ENCODE measurements around the gene PSRC1.

DNA sequence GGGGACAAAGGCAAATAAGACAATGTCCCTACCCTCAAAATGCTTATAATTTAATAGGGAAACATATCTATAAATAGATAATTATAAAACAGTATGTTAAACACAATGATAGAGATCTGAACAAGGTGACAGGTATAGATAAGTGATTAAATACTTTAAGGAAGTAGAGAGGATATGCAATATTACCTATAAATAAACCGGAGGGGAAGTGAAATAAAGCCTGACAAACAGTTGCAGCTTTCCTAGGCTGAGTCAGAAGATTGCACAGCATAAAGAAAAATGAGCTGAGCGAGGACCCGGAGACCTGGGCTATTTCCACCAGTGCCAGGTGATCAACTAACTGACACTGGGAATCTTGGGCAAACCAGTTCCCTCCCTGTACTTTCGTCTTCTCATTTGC lies 11.5 kb upstream of the PSRC1 start:
- TF ChIP-seq, protein P1, sequence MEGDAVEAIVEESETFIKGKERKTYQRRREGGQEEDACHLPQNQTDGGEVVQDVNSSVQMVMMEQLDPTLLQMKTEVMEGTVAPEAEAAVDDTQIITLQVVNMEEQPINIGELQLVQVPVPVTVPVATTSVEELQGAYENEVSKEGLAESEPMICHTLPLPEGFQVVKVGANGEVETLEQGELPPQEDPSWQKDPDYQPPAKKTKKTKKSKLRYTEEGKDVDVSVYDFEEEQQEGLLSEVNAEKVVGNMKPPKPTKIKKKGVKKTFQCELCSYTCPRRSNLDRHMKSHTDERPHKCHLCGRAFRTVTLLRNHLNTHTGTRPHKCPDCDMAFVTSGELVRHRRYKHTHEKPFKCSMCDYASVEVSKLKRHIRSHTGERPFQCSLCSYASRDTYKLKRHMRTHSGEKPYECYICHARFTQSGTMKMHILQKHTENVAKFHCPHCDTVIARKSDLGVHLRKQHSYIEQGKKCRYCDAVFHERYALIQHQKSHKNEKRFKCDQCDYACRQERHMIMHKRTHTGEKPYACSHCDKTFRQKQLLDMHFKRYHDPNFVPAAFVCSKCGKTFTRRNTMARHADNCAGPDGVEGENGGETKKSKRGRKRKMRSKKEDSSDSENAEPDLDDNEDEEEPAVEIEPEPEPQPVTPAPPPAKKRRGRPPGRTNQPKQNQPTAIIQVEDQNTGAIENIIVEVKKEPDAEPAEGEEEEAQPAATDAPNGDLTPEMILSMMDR (IDR thresholded peaks at IDR 0.05) = no peak
- no peak for TF ChIP-seq POLR2A (IDR thresholded peaks at IDR 0.05)

All from sigmoid colon (tissue), 3 donors.